Bone marrow (tissue), 2 donors: ENCODE data around the gene DRAM2.
"Not testable (repeated sequence)": the region's sequence is repeated elsewhere in the genome, so short reads cannot be mapped to it uniquely, and the experiment has no call there.

ENCODE experiments used
- DNase-seq, 2 donors: peaks; one replicate each; lab custom pipeline; 2025; lab: John Stamatoyannopoulos, UW

The DRAM2 gene

DNA sequence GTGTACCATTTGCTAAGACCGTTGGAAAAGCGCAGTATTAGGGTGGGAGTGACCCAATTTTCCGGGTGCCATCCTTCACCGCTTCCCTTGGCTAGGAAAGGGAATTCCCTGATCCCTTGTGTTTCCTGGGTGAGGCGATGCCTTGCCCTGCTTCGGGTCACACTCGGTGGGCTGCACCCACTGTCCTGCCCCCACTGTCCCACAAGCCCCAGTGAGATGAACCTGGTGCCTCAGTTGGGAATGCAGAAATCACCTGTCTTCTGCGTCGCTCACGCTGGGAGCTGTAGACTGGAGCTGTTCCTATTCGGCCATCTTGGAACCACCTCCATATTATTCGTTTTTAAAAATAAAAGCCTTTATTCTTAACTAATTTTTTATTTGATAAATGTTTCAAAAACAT is 60.6 kb downstream of the DRAM2 start:
- DNase-seq = not testable (repeated sequence)

DNA sequence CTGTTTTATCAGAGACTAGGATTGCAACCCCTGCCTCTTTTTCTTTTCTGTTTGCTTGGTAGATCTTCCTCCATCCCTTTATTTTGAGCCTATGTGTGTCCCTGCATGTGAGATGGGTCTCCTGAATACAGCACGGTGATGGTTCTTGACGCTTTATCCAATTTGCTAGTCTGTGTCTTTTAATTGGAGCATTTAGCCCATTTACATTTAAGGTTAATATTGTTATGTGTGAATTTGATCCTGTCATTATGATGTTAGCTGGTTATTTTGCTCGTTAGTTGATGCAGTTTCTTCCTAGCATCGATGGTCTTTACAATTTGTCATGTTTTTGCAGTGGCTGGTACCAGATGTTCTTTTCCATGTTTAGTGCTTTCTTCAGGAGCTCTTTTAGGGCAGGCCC is 62.6 kb downstream of the DRAM2 start:
- not testable (repeated sequence) for DNase-seq
